Small intestine (tissue), 7 donors: ENCODE measurements around the gene IL15. TPM values are rescaled to one million over a fixed set of nuclear protein-coding genes. Genes with fewer than 3 reads are reported as not detected.

Source experiments
- DNase-seq, 2 donors: peaks; one replicate each; pipeline versions ENCODE4 v3.0.0 to v3.0.0-alpha.2; 2013
- FAIRE-seq: peaks from 2 replicates; lab custom pipeline; 2012; peaks lifted over from hg19 to GRCh38; lab: Jason Lieb, UNC
- H3K27ac ChIP-seq, 3 donors: one replicate each; pipeline ENCODE4 v1.5.1; 2013; ENCODE audit warnings: low read length in 2 of 3, mild to moderate bottlenecking in 2 of 3, control low read depth in 1 of 3, inconsistent platforms in 1 of 3, low read depth in 1 of 3, moderate library complexity in 1 of 3
- H3K27me3 ChIP-seq, 3 donors: one replicate each; pipeline ENCODE4 v1.6.1; 2013; ENCODE audit warnings: low read length in 3 of 3, inconsistent platforms in 1 of 3; ENCODE audit not compliant: control insufficient read depth in 3 of 3, insufficient read depth in 3 of 3
- H3K36me3 ChIP-seq, 3 donors: one replicate each; pipeline ENCODE4 v1.6.1; 2013; ENCODE audit warnings: low read length in 3 of 3, inconsistent platforms in 1 of 3, low read depth in 1 of 3, mild to moderate bottlenecking in 1 of 3, moderate library complexity in 1 of 3; ENCODE audit not compliant: control insufficient read depth in 3 of 3, insufficient read depth in 2 of 3
- H3K4me1 ChIP-seq, 3 donors: one replicate each; pipeline ENCODE4 v1.6.1; 2013; ENCODE audit warnings: low read length in 2 of 3, inconsistent platforms in 1 of 3, low read depth in 1 of 3, mild to moderate bottlenecking in 1 of 3, moderate library complexity in 1 of 3; ENCODE audit not compliant: control insufficient read depth in 3 of 3, insufficient read depth in 2 of 3
- H3K4me3 ChIP-seq, 3 donors: one replicate each; pipeline ENCODE4 v1.5.1; 2013; ENCODE audit warnings: low read length in 3 of 3, control low read depth in 1 of 3, inconsistent platforms in 1 of 3, low read depth in 1 of 3, mild to moderate bottlenecking in 1 of 3, moderate library complexity in 1 of 3
- H3K9me3 ChIP-seq, 2 donors: one replicate each; pipeline ENCODE4 v1.6.1; 2013; ENCODE audit warnings: low read depth in 1 of 2, low read length in 1 of 2; ENCODE audit not compliant: control insufficient read depth in 2 of 2, insufficient read depth in 1 of 2
- WGBS, 3 donors: extraction: QIAGEN DNeasy Blood & Tissue Kit; methylation state at CpG; one replicate each; pipeline ENCODE4 v1.1.7; 2013; 5-methylcytosine and 5-hydroxymethylcytosine counted together
- polyA plus RNA-seq, 4 donors: library from polyadenylated mRNA; stranded (reverse) in 3 of 4; unstranded in 1 of 4; fragments of 200-250 nt in 3 of 4; fragments of 120-200 nt in 1 of 4; gene quantifications; one replicate each; pipeline versions ENCODE4 v1.2.1 to v1.2.3, GENCODE V29; 2013
- donor health status: healthy with polysubstance abuse.
- donor health status: control.
- donor health status: control.
- donor health status: Bipolar disorder and iron deficiency.
- donor health status: healthy.

IL15 gene
- polyA plus RNA-seq, 4 donors: 4.1 to 16.3 (median 8.9) TPM

- no peak for FAIRE-seq
- WGBS, 3 donors: 27 to 28% (median 27%) methylated on average over 4 of the region's 4 CpGs
- no peaks in the 10 kb centered on the region for H3K27me3 ChIP-seq
- no peaks in the 10 kb centered on the region for H3K9me3 ChIP-seq
- no peaks in the 10 kb centered on the region for H3K36me3 ChIP-seq
- DNase-seq: no peak
- no peak overlapping the region for H3K4me3 ChIP-seq
- H3K4me1 ChIP-seq: peaks cover 0 to 9% (median 0%) of the 10 kb centered on the region in 3 donors
- H3K27ac ChIP-seq: peak overlapping the region in 1 of 3 donors; percentile 65
These were observed 15.9 kb downstream of the IL15 start for GRCh38 chr4:141652161-141652778.

- peaks cover 0 to 5% (median 0%) of the 10 kb centered on the region in 3 donors for H3K4me1 ChIP-seq
- DNase-seq (peak; percentile 24 to 36), FAIRE-seq (no peak)
- no peaks in the 10 kb centered on the region for H3K36me3 ChIP-seq
- peak overlapping the region in 1 of 3 donors; percentile 44 for H3K27ac ChIP-seq
- no peaks in the 10 kb centered on the region for H3K9me3 ChIP-seq
- H3K4me3 ChIP-seq: no peak overlapping the region
- no peaks in the 10 kb centered on the region for H3K27me3 ChIP-seq
These were observed 17.7 kb downstream of the IL15 start for GRCh38 chr4:141654098-141654497.

- Histone ChIP-seq H3K27me3 (no peaks in the 10 kb centered on the region), H3K9me3 (no peaks in the 10 kb centered on the region), H3K4me3 (no peak overlapping the region), H3K36me3 (no peaks in the 10 kb centered on the region), H3K4me1 (peaks cover 0 to 5% (median 0%) of the 10 kb centered on the region in 3 donors), H3K27ac (no peak overlapping the region)
- peak in 1 of 2 donors; percentile 85 for DNase-seq
- WGBS, 3 donors: 23 to 74% (median 46%) methylated on average over 3 of the region's 3 CpGs
- FAIRE-seq: peak; percentile 39
These were observed 19.6 kb downstream of the IL15 start for GRCh38 chr4:141656031-141656430.

GRCh38 chr4:141657550-141658250 is 21.3 kb downstream of the IL15 start:
- Histone ChIP-seq H3K27me3 (no peaks in the 10 kb centered on the region), H3K4me1 (no peaks in the 10 kb centered on the region), H3K27ac (no peak overlapping the region), H3K9me3 (no peaks in the 10 kb centered on the region), H3K4me3 (no peak overlapping the region), H3K36me3 (no peaks in the 10 kb centered on the region)
- 80 to 85% (median 82%) methylated on average over 5 of the region's 5 CpGs for WGBS, 3 donors
- DNase-seq (no peak), FAIRE-seq (no peak)

- H3K27ac ChIP-seq: no peak overlapping the region
- no peak for FAIRE-seq
- no peaks in the 10 kb centered on the region for H3K9me3 ChIP-seq
- no peak overlapping the region for H3K4me3 ChIP-seq
- WGBS, 3 donors: 74 to 85% (median 77%) methylated on average over 2 of the region's 2 CpGs
- H3K36me3 ChIP-seq: no peaks in the 10 kb centered on the region
- no peaks in the 10 kb centered on the region for H3K4me1 ChIP-seq
- no peak for DNase-seq
- H3K27me3 ChIP-seq: no peaks in the 10 kb centered on the region
These were observed 21.9 kb downstream of the IL15 start for GRCh38 chr4:141658309-141658708.

GRCh38 chr4:141659539-141659938 is 23.2 kb downstream of the IL15 start:
- DNase-seq (no peak), FAIRE-seq (no peak)
- Histone ChIP-seq H3K27me3 (no peaks in the 10 kb centered on the region), H3K4me1 (no peaks in the 10 kb centered on the region), H3K27ac (no peak overlapping the region), H3K4me3 (no peak overlapping the region), H3K9me3 (no peaks in the 10 kb centered on the region), H3K36me3 (no peaks in the 10 kb centered on the region)
- WGBS, 3 donors: 72 to 85% (median 84%) methylated on average over 1 of the region's 1 CpG

- no peaks in the 10 kb centered on the region for H3K4me1 ChIP-seq
These were observed 24.5 kb downstream of the IL15 start for GRCh38 chr4:141660880-141661279.

GRCh38 chr4:141668200-141668910 is 32.0 kb downstream of the IL15 start:
- H3K36me3 ChIP-seq: no peaks in the 10 kb centered on the region
- H3K27ac ChIP-seq: no peak overlapping the region
- no peak for DNase-seq
- no peaks in the 10 kb centered on the region for H3K4me1 ChIP-seq
- no peaks in the 10 kb centered on the region for H3K27me3 ChIP-seq
- no peaks in the 10 kb centered on the region for H3K9me3 ChIP-seq
- no peak for FAIRE-seq
- WGBS, 3 donors: 75 to 85% (median 80%) methylated on average over 3 of the region's 3 CpGs
- H3K4me3 ChIP-seq: no peak overlapping the region

More at GRCh38 chr4:141660880-141661279, 24.5 kb downstream of the IL15 start:
- FAIRE-seq: no peak
- Histone ChIP-seq H3K27ac (no peak overlapping the region), H3K9me3 (no peaks in the 10 kb centered on the region), H3K36me3 (no peaks in the 10 kb centered on the region), H3K4me3 (no peak overlapping the region), H3K27me3 (no peaks in the 10 kb centered on the region)
- 72 to 84% (median 73%) methylated on average over 1 of the region's 1 CpG for WGBS, 3 donors
- no peak for DNase-seq
